HG03378 (cell line): ENCODE measurements around the gene CD7.

ENCODE experiments used
- ATAC-seq: cut with Tn5 transposase; IDR thresholded peaks from one replicate; pipeline ENCODE4 v1.9.1; 2021; ENCODE audit warnings: mild to moderate bottlenecking, moderate library complexity; ENCODE audit not compliant: unreplicated experiment

CD7 gene

GRCh38 chr17:82282239-82283207 is 34.9 kb downstream of the CD7 start:
- ATAC-seq = no peak

DNA sequence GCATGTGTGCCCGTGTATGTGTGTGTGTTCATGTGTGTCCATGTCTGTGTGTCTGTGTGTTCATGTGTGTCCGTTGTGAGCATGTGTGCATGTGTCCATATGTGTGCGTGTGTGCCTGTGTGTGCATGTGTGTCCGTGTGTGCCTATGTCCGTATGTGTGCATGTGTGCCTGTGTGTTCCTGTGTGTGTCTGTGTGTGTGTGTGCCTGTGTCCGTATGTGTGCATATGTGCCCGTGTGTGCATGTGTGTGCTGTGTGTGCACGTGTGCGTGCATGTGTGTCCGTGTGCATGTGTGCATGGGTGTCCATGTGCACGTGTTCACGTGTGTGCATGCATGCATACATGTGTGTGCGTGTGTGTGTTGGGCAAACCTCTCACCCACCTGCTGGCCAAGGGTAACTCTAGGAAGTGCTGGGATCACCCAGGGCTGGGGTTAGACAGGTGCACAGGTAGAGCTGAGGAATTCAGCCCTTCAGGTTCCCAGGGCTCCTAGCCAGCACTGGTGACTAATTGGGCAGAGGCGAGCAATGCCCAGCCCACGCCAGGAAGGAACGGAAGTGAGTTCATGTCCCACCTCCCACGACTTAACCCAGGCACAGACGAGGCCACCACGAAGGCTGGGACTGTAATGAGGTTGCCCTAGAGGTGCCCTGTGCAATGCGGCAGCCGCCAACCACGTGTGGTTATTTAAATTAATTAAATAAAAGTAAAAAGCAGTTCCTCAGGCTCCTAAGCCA is 35.7 kb downstream of the CD7 start:
- no peak for ATAC-seq

DNA sequence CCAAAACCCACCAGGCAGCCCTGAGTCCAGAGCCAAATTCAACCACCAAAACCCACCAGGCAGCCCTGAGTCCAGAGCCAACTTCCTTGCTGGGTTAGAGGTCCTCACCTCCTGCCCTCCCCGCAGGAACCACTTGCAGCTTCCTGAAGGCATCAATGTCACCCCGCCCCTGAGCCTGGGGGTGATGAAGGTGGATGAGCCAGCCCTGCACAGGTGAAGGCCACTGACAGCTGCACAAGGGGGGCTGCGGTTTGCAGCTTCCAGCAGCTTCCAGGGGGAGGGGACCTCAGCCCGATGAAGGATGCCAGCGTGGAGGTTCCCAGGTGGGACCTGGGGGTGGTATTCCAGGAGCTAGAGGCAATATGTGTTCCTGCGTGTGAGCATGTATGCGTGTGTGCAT is 36.3 kb downstream of the CD7 start:
- ATAC-seq = no peak

GRCh38 chr17:82280537-82280936 is 36.9 kb downstream of the CD7 start:
- no peak for ATAC-seq

DNA sequence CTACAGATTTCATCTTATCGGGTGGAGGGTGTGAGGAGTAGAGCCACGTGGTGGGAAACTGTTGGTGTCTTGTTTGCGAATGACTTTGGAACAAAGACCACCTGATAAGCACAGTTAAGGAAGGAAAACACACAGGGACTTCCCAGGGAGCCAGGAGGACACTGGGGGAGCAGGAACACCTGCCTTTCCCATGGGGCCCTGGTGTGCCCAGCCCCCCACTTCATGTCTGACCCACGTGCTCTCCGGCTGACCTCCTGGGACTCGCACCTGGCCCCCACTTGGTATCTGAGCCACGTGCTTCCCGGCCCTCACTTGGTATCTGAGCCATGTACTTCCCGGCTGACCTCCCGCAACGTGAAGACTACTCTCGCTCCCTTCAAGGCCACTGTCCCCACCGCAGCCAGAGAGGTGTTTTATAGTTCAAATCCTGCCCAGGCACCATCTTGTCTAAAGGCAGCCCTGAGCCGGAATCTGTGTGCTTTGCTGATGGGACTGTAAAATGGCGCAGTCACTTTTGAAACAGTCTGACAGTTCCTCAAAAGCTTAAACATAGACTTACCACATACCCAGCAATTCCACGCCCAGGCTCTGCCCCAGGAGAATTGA is 38.5 kb downstream of the CD7 start:
- no peak for ATAC-seq

DNA sequence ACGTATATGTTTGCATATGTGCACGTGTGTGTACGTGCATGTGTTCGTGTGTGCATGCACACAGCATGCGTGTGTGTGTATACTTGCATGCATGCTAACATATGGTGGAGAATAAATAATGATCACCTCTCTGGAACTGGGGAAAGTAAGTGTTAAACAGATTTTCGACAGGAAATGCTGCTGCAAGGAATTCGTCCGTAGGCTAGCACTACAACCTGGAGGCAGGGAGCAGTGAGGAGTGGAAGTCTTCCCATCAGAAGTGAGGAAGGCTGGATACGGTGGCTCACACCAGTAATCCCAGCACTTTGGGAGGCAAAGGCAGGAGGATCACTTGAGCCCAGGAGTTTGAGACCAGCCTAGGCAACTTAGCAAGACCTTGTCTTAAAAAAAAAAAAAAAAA is 39.1 kb downstream of the CD7 start:
- ATAC-seq = no peak

DNA sequence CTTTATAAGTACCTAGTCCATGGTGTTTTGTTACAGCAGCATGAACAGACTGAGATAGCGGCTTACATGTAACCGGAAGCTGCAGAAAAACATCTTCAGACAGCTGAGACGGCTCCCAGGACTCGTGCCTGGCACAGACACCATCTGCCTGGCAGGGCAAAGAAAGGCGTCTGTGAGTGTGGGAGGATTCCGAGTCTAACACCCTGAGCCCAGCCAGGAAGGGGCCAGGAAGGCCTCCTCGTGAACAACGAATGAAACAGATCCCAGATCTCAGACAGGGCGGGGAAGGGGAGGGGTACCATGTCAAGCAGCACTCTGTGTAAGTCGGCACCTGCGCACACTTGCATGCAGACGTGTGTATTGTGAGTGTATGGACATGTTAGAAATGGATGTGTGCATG is 39.6 kb downstream of the CD7 start:
- no peak for ATAC-seq

- no peak for ATAC-seq
Measured at GRCh38 chr17:82276938-82277337, 40.5 kb downstream of the CD7 start.

GRCh38 chr17:82275326-82275725 is 42.1 kb downstream of the CD7 start:
- no peak for ATAC-seq

DNA sequence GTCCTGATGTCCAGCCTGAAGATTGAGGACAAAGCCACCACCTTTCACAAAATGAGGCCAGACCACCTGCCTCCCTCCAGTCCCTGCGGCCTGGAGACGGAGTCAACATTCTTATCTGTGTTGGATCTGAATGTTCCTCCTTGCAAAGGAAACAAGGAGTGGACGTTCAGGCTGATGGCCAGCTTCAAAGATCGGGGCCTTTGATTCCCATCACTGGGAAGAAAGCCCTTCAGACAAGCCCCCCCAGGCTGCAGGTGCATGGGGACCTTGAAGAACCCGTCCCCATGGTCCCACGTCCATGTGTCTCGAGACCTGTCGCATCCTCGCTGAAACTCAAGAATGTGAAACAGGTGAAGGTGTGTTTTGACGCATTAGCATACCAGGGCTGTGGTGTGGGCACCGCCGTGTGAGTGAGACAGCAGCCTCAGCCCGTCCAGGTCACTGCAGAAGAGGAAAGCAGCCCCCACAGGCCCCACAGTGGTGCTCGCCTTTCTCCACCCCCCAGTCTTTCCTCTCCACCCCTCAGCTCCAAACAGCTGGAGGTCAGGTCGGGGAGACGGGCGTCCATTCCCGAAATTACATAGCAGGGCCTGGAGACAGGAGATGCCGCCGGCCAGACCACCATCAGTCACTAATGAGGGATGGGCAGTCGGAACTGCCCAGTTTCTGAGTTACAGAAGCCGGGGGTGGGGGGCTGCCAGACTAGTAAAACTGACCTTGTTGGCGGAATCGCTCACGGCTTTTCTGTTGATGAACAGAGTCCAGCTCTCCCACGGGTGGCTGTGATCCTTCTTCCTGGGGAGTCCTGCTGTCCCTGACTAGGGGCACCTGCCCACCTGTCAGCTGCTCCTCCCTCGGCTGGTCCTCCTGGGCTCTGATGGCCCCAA is 43.0 kb downstream of the CD7 start:
- ATAC-seq = no peak

- ATAC-seq = no peak
Measured at GRCh38 chr17:82273327-82274133, 43.9 kb downstream of the CD7 start, which contains the start of gene CSNK1D. Gene CSNK1D, minus strand, starts transcription at chr17:82273700. Its CDS starts 319 bp downstream, at chr17:82273381.

GRCh38 chr17:82272495-82273326 is 44.7 kb downstream of the CD7 start:
- no peak for ATAC-seq

- ATAC-seq = no peak
Measured at GRCh38 chr17:82271401-82271800, 46.0 kb downstream of the CD7 start.

DNA sequence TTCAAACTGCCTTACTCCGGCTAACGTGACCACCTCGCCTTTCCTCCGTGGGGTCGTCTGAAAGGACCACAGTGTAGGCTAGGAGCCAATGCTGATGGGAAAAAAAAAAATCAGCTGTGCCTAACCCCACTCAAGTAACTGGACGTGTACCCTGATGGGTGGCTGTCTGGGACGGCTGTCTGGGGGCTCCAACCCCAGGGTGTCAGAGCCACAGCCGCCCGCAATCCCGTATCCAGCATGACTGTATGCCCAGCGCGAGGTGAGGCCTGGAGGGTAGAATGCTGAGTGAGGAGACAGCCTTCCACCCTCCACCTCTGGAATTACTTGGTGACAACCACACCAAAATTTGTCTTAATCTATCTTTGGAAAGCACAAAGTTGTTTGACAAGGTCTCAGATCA is 46.8 kb downstream of the CD7 start:
- ATAC-seq = no peak

DNA sequence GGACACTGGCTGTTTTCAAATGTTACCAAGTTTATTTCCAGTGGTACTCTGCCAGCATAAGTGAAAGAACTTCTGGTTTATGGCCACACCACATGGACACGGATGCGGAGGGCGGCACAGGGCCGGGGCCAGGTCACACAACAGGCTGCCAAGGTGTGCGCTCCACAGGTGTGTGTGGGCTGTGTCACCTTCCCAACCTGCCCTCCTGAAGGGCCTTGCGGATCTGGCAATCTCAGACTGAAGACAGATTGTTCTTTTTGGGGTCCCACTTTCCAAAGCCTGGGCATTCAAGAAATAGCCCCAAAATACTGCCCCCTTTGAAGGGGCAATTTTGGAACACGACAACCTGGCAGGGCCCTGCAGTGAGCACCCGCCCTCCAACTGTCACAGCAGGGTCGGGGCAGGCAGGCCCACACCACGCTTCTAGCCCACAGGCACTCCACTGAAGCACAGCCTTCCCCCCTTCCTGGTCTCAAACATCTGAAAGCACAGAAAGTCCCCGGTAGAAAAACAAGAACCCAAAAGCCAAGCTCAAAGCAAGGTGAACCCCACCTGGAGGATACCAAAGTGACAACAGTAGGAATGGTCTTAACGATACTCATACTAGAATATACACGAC is 47.4 kb downstream of the CD7 start:
- ATAC-seq = no peak

DNA sequence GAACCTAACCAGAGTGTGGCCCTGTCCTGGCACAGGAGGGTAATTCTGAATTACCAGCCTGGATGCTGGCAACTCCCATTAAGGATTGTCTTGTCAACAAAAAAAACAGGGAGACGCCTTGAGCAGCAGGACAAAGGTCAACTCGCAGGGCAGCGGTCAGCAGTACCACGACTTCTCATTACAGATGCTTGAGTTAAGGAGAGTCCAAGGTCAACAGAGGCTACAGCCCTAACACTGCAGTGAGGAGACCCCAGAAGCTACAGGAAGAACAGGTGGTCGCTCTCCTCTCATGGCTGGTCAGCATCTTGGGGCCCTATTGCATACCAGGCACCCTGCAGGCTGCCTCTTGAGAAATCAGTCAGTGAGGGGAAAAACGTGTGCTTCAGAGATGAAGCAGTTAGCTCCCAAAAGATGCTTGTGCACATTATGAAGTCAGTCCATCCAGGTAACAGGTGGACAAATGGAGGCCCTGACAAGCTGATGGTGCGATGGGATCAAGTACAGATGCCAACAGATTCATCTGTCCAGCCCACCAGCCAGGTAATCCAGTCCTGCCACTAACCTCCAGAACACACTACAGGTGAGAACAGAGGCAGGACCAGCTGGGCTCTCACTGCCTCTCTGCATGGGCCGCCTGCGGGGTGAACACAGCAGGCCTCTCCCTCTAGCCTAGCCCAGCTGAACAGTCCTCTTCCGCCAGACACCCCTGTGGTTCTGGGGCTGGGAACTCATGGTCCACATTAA is 48.1 kb downstream of the CD7 start:
- no peak for ATAC-seq

DNA sequence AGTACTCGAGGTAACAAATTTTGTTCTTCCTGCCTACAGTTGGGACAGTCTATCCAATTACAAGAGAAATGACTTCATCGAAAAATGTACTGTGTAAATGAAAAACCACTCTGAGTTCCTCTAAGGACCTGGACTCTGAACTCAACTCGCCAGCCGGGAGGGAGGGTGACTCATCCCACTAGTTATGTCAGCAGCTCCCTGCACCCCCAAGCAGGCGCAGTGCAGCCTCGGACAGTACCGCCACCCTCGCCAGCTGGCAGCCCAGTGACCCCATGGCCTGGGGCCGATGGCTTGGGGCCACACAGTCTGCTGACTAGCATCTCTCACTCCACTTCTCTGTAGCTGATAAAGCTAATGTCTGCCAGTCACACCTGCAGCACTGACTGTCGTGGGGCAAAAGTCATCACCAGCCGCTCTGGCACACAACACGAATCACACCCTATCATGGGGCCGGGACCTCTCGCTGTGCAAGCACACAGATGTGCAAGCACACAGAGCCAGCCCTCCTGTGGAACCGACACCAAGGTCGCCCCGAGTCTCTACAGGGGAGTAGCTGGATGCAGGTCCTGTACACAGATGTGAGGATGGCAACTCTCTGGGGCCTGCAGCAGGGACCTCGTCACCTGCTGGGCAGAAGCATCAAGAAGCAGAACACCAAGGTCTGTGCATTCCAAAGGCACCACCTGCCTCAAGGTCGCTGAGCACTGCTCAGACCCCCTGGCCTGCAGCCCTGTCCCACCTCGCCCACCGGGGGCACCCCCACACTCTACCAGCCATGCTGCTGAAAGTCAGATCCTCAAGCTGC is 49.6 kb downstream of the CD7 start:
- ATAC-seq = no peak
